IPS DF 6.9 (cell line): ENCODE measurements around the gene LPIN2.

Source experiments
- DNase-seq: peaks from one replicate; pipeline ENCODE4 v3.0.0-alpha.2; 2013; ENCODE audit warnings: low read depth, low spot score
- H3K27ac ChIP-seq: one replicate; pipeline ENCODE4 v1.5.1; 2013; ENCODE audit warnings: low read length, control low read depth
- H3K27me3 ChIP-seq: 2 replicates; pipeline ENCODE4 v1.6.1; 2013; ENCODE audit warnings: mild to moderate bottlenecking, low read length; ENCODE audit not compliant: control insufficient read depth, insufficient read depth
- H3K36me3 ChIP-seq: 2 replicates; pipeline ENCODE4 v1.6.1; 2013; ENCODE audit warnings: low read length; ENCODE audit not compliant: control insufficient read depth, insufficient read depth
- H3K4me1 ChIP-seq: 2 replicates; pipeline ENCODE4 v1.6.1; 2013; ENCODE audit warnings: low read length; ENCODE audit not compliant: control insufficient read depth, insufficient read depth
- H3K4me3 ChIP-seq: 2 replicates; pipeline ENCODE4 v1.5.1; 2013; ENCODE audit warnings: mild to moderate bottlenecking, low read length
- H3K9me3 ChIP-seq: 2 replicates; pipeline ENCODE4 v1.6.1; 2013; ENCODE audit warnings: low read length, inconsistent platforms; ENCODE audit not compliant: control insufficient read depth, insufficient read depth
- WGBS: extraction: QIAGEN DNeasy Blood & Tissue Kit; methylation state at CpG from one replicate; pipeline ENCODE4 v1.1.7; 2013; ENCODE audit warnings: mixed read lengths, missing lambda C conversion rate; ENCODE audit not compliant: insufficient read length, insufficient coverage; 5-methylcytosine and 5-hydroxymethylcytosine counted together

LPIN2 gene

GRCh38 chr18:3013024-3013804 is at the start of gene LPIN2:
LPIN2 (minus strand) TSS chr18:3013144; CDS start chr18:2960840, 52,304 bp downstream.
- Histone ChIP-seq H3K27ac (no peak within 1 kb of the TSS), H3K4me1 (no peaks in the 10 kb centered on the region), H3K4me3 (peak within 1 kb of the TSS; percentile 69), H3K9me3 (no peaks in the 10 kb centered on the region), H3K36me3 (no peaks in the 10 kb centered on the region), H3K27me3 (no peaks in the 10 kb centered on the region)
- WGBS, result 100% methylated on average over 1 of the region's 78 CpGs
- peak; percentile 75 for DNase-seq

- H3K27ac ChIP-seq, result no peak overlapping the region
- DNase-seq, result no peak
- no peak overlapping the region for H3K4me3 ChIP-seq
- 0 out of 2 replicates have a peak, but pooled peaks cover 2% of the 10 kb centered on the region for H3K27me3 ChIP-seq
- H3K9me3 ChIP-seq, result no peaks in the 10 kb centered on the region
- no peaks in the 10 kb centered on the region for H3K4me1 ChIP-seq
- no peaks in the 10 kb centered on the region for H3K36me3 ChIP-seq
- no CpG with 5 or more reads among the region's 11 CpGs for WGBS
Observed at GRCh38 chr18:3061581-3062312, 48.8 kb upstream of the LPIN2 start.

GRCh38 chr18:3060667-3061580 is 48.0 kb upstream of the LPIN2 start:
- DNase-seq, result no peak
- Histone ChIP-seq H3K9me3 (no peaks in the 10 kb centered on the region), H3K4me1 (no peaks in the 10 kb centered on the region), H3K27ac (no peak overlapping the region), H3K4me3 (no peak overlapping the region), H3K36me3 (no peaks in the 10 kb centered on the region), H3K27me3 (0 out of 2 replicates have a peak, but pooled peaks cover 2% of the 10 kb centered on the region)
- no CpG with 5 or more reads among the region's 15 CpGs for WGBS

GRCh38 chr18:3059272-3059671 is 46.3 kb upstream of the LPIN2 start:
- Histone ChIP-seq H3K27me3 (0 out of 2 replicates have a peak, but pooled peaks cover 2% of the 10 kb centered on the region), H3K9me3 (no peaks in the 10 kb centered on the region), H3K27ac (no peak overlapping the region), H3K4me3 (no peak overlapping the region), H3K36me3 (no peaks in the 10 kb centered on the region), H3K4me1 (no peaks in the 10 kb centered on the region)
- no CpG with 5 or more reads among the region's 3 CpGs for WGBS
- DNase-seq, result no peak

- H3K4me3 ChIP-seq, result no peak overlapping the region
- no CpG with 5 or more reads among the region's 6 CpGs for WGBS
- 0 out of 2 replicates have a peak, but pooled peaks cover 2% of the 10 kb centered on the region for H3K27me3 ChIP-seq
- no peak overlapping the region for H3K27ac ChIP-seq
- no peak for DNase-seq
- H3K4me1 ChIP-seq, result no peaks in the 10 kb centered on the region
- H3K36me3 ChIP-seq, result no peaks in the 10 kb centered on the region
- no peaks in the 10 kb centered on the region for H3K9me3 ChIP-seq
Observed at GRCh38 chr18:3058328-3059191, 45.6 kb upstream of the LPIN2 start.

- Histone ChIP-seq H3K9me3 (no peaks in the 10 kb centered on the region), H3K27me3 (0 out of 2 replicates have a peak, but pooled peaks cover 2% of the 10 kb centered on the region), H3K4me1 (no peaks in the 10 kb centered on the region), H3K27ac (no peak overlapping the region), H3K4me3 (no peak overlapping the region), H3K36me3 (no peaks in the 10 kb centered on the region)
- no CpG with 5 or more reads among the region's 4 CpGs for WGBS
- DNase-seq, result no peak
Observed at GRCh38 chr18:3057526-3057925, 44.6 kb upstream of the LPIN2 start.

- no peaks in the 10 kb centered on the region for H3K9me3 ChIP-seq
- 0 out of 2 replicates have a peak, but pooled peaks cover 2% of the 10 kb centered on the region for H3K27me3 ChIP-seq
- no peak overlapping the region for H3K4me3 ChIP-seq
- 100% methylated on average over 1 of the region's 9 CpGs for WGBS
- no peak for DNase-seq
- H3K36me3 ChIP-seq, result no peaks in the 10 kb centered on the region
- H3K27ac ChIP-seq, result no peak overlapping the region
- no peaks in the 10 kb centered on the region for H3K4me1 ChIP-seq
Observed at GRCh38 chr18:3056311-3056710, 43.4 kb upstream of the LPIN2 start.

GRCh38 chr18:3055816-3056215 is 42.9 kb upstream of the LPIN2 start:
- no peak for DNase-seq
- Histone ChIP-seq H3K4me3 (no peak overlapping the region), H3K27me3 (0 out of 2 replicates have a peak, but pooled peaks cover 2% of the 10 kb centered on the region), H3K27ac (no peak overlapping the region), H3K9me3 (no peaks in the 10 kb centered on the region), H3K4me1 (no peaks in the 10 kb centered on the region), H3K36me3 (no peaks in the 10 kb centered on the region)
- no CpG with 5 or more reads among the region's 4 CpGs for WGBS

GRCh38 chr18:3055186-3055728 is 42.3 kb upstream of the LPIN2 start:
- no CpG with 5 or more reads among the region's 4 CpGs for WGBS
- no peaks in the 10 kb centered on the region for H3K4me1 ChIP-seq
- no peaks in the 10 kb centered on the region for H3K9me3 ChIP-seq
- H3K27ac ChIP-seq, result no peak overlapping the region
- no peak overlapping the region for H3K4me3 ChIP-seq
- no peaks in the 10 kb centered on the region for H3K36me3 ChIP-seq
- no peaks in the 10 kb centered on the region for H3K27me3 ChIP-seq
- no peak for DNase-seq
